Stimulated activated CD4-positive, alpha-beta T cell treated with anti-CD3 and anti-CD28 coated beads, Interleukin-15, amount 100 ng/mL, for 1 hour (primary cell): ENCODE data around the gene GALK2.
"Not testable (repeated sequence)": the region's sequence is repeated elsewhere in the genome, so short reads cannot be mapped to it uniquely, and the experiment has no call there.

Source experiments
- DNase-seq, 2 donors: peaks; one replicate each; pipeline ENCODE4 v3.0.0-alpha.2; 2020; ENCODE audit warnings: low read depth in 1 of 2, low spot score in 1 of 2

Gene GALK2

GRCh38 chr15:49215768-49216739 is 46.0 kb downstream of the GALK2 start:
- DNase-seq = no peak

- no peak for DNase-seq
Measured at GRCh38 chr15:49223536-49224274, 53.7 kb downstream of the GALK2 start.

- no peak for DNase-seq
Measured at GRCh38 chr15:49225572-49226281, 55.7 kb downstream of the GALK2 start.

- no peak for DNase-seq
Measured at GRCh38 chr15:49227602-49228001, 57.6 kb downstream of the GALK2 start.

- DNase-seq = no peak
Measured at GRCh38 chr15:49229922-49230321, 59.9 kb downstream of the GALK2 start.

- DNase-seq = no peak
Measured at GRCh38 chr15:49232236-49232806, 62.3 kb downstream of the GALK2 start.

GRCh38 chr15:49235446-49236124 is 65.5 kb downstream of the GALK2 start:
- DNase-seq = no peak

- no peak for DNase-seq
Measured at GRCh38 chr15:49236869-49237268, 66.8 kb downstream of the GALK2 start.

- no peak for DNase-seq
Measured at GRCh38 chr15:49238342-49238741, 68.3 kb downstream of the GALK2 start.

- no peak for DNase-seq
Measured at GRCh38 chr15:49239105-49239504, 69.1 kb downstream of the GALK2 start.

- DNase-seq = no peak
Measured at GRCh38 chr15:49242820-49243219, 72.8 kb downstream of the GALK2 start.

GRCh38 chr15:49247556-49248110 is 77.6 kb downstream of the GALK2 start:
- no peak for DNase-seq

- no peak for DNase-seq
Measured at GRCh38 chr15:49248291-49248690, 78.2 kb downstream of the GALK2 start.

GRCh38 chr15:49255966-49256759 is 86.1 kb downstream of the GALK2 start:
- no peak for DNase-seq

- DNase-seq = not testable (repeated sequence)
Measured at GRCh38 chr15:49265117-49265516, 95.1 kb downstream of the GALK2 start.

- no peak for DNase-seq
Measured at GRCh38 chr15:49265911-49266310, 95.9 kb downstream of the GALK2 start.

GRCh38 chr15:49270541-49271421 is 100.7 kb downstream of the GALK2 start:
- DNase-seq = no peak

GRCh38 chr15:49273734-49274318 is 103.8 kb downstream of the GALK2 start:
- DNase-seq = no peak
